ENCODE data around the gene TYRO3.

- TF ChIP-seq CTCF (IDR thresholded peaks at IDR 0.05) (no peak), POLR2A (IDR thresholded peaks at IDR 0.05) (no peak)
Observed at GRCh38 chr15:41559239-41559782, 299 bp downstream of the TYRO3 start.

Measured in heart left ventricle (tissue), 13 donors.